Measurements from ENCODE around the gene PLEKHG3. TPM values are rescaled to one million over a fixed set of nuclear protein-coding genes. Genes with fewer than 3 reads are reported as not detected.

Gene PLEKHG3
- total RNA-seq, 2 donors from 2014 or later, result 78.8 to 106 TPM

- DNase-seq, result no peak
- TF ChIP-seq CTCF (IDR thresholded peaks at IDR 0.05), result no peak
- Histone ChIP-seq H3K27ac (no peak overlapping the region), H3K9ac (ENCODE audit: low read depth in 2 of 2, low read length in 2 of 2) (no peak overlapping the region), H3K36me3 (peaks cover 5% of the 10 kb centered on the region), H3K4me1 (no peaks in the 10 kb centered on the region), H3K27me3 (no peaks in the 10 kb centered on the region), H3K9me3 (no peaks in the 10 kb centered on the region), H3K4me3 (no peak overlapping the region)
- intact Hi-C loops (cut with DNase I), result no loop called here
Observed at GRCh38 chr14:64748521-64748920, 44.3 kb downstream of the PLEKHG3 start.

GRCh38 chr14:64748995-64749714 is 44.9 kb downstream of the PLEKHG3 start:
- Histone ChIP-seq H3K4me3 (no peak overlapping the region), H3K27me3 (no peaks in the 10 kb centered on the region), H3K27ac (no peak overlapping the region), H3K9me3 (no peaks in the 10 kb centered on the region), H3K36me3 (no peaks in the 10 kb centered on the region), H3K9ac (ENCODE audit: low read depth in 2 of 2, low read length in 2 of 2) (no peak overlapping the region), H3K4me1 (no peaks in the 10 kb centered on the region)
- no peak for DNase-seq
- no peak for TF ChIP-seq CTCF (IDR thresholded peaks at IDR 0.05)
- intact Hi-C loops (cut with DNase I), result no loop called here

GRCh38 chr14:64752909-64753308 is 48.7 kb downstream of the PLEKHG3 start:
- Histone ChIP-seq H3K27me3 (no peaks in the 10 kb centered on the region), H3K27ac (no peak overlapping the region), H3K9me3 (no peaks in the 10 kb centered on the region), H3K9ac (ENCODE audit: low read depth in 2 of 2, low read length in 2 of 2) (no peak overlapping the region), H3K4me1 (peaks cover 3% of the 10 kb centered on the region), H3K36me3 (no peaks in the 10 kb centered on the region), H3K4me3 (no peak overlapping the region)
- intact Hi-C loops (cut with DNase I), result no loop called here
- DNase-seq, result no peak
- no peak for TF ChIP-seq CTCF (IDR thresholded peaks at IDR 0.05)

GRCh38 chr14:64753374-64753773 is 49.1 kb downstream of the PLEKHG3 start:
- Histone ChIP-seq H3K9ac (ENCODE audit: low read depth in 2 of 2, low read length in 2 of 2) (no peak overlapping the region), H3K36me3 (no peaks in the 10 kb centered on the region), H3K27me3 (no peaks in the 10 kb centered on the region), H3K27ac (no peak overlapping the region), H3K9me3 (no peaks in the 10 kb centered on the region), H3K4me1 (peaks cover 7% of the 10 kb centered on the region), H3K4me3 (no peak overlapping the region)
- intact Hi-C loops (cut with DNase I), result no loop called here
- TF ChIP-seq CTCF (IDR thresholded peaks at IDR 0.05), result no peak
- DNase-seq, result no peak

GRCh38 chr14:64753999-64754398 is 49.8 kb downstream of the PLEKHG3 start:
- DNase-seq, result no peak
- Histone ChIP-seq H3K4me3 (no peak overlapping the region), H3K9ac (ENCODE audit: low read depth in 2 of 2, low read length in 2 of 2) (no peak overlapping the region), H3K9me3 (no peaks in the 10 kb centered on the region), H3K27me3 (no peaks in the 10 kb centered on the region), H3K27ac (no peak overlapping the region), H3K4me1 (peaks cover 8% of the 10 kb centered on the region), H3K36me3 (no peaks in the 10 kb centered on the region)
- TF ChIP-seq CTCF (IDR thresholded peaks at IDR 0.05), result no peak
- intact Hi-C loops (cut with DNase I), result no loop called here
